GM12878 (cell line): ENCODE results near the gene FTO. TPM values are rescaled to one million over a fixed set of nuclear protein-coding genes. Genes with fewer than 3 reads are reported as not detected.

Experiments
- ATAC-seq: fragments of 200-7000 bp; cut with Tn5 transposase; 3 replicates; pipeline ENCODE4 v1.9.1; 2020; ENCODE audit warnings: mild to moderate bottlenecking, moderate library complexity
- BruUV-seq: library from RNA; stranded (reverse); fragments of 400-500 nt; replicated peaks from 2 replicates; lab custom pipeline; 2021; lab: Mats Ljungman, UMichigan
- CTCF ChIA-PET: fragments of 300-600 bp; sonication (Branson Sonifier 250); formaldehyde crosslinking; extraction: SDS; loops from one replicate; lab custom pipeline; 2021; ENCODE audit warnings: inconsistent platforms; lab: Yijun Ruan, JAX
- POLR2A ChIA-PET: fragments of 350-600 bp; formaldehyde crosslinking; extraction: SDS; loops from one replicate; lab custom pipeline; 2021; ENCODE audit warnings: inconsistent platforms; lab: Charles Lee
- RAD21 ChIA-PET: fragments of 300-600 bp; sonication (Branson Sonifier 250); formaldehyde crosslinking; loops from one replicate; lab custom pipeline; 2023; ENCODE audit warnings: antibody characterized with exemption; ENCODE audit not compliant: unreplicated experiment; lab: Charles Lee
- SMC1A ChIA-PET: fragments of 300-600 bp; sonication (Branson Sonifier 250); formaldehyde crosslinking; loops from one replicate; lab custom pipeline; 2023; ENCODE audit not compliant: unreplicated experiment, uncharacterized antibody; lab: Charles Lee
- DNase-seq: peaks from one replicate; pipeline ENCODE4 v3.0.0-alpha.2; 2011; ENCODE audit warnings: low read depth, low spot score
- FAIRE-seq: peaks from 3 replicates; lab custom pipeline; 2011; peaks lifted over from hg19 to GRCh38; lab: Jason Lieb, UNC
- H2AFZ ChIP-seq: 2 replicates; pipeline ENCODE4 v1.6.0; 2011; ENCODE audit warnings: low read depth, low read length, control low read depth; ENCODE audit not compliant: control insufficient read depth
- H3K27ac ChIP-seq: 2 replicates; pipeline ENCODE4 v1.5.1; 2011; ENCODE audit warnings: control low read depth; ENCODE audit not compliant: control insufficient read depth, insufficient read depth
- H3K27me3 ChIP-seq, 2 experiments: replicated peaks in 1 of 2; 2 replicates each; pipeline versions ENCODE4 v1.6.0 to v1.6.1; 2011; ENCODE audit warnings: low read length in 1 of 2; ENCODE audit not compliant: control insufficient read depth in 2 of 2, insufficient read depth in 2 of 2
- H3K36me3 ChIP-seq, 2 experiments: 2 replicates each; pipeline ENCODE4 v1.5.1; 2011; ENCODE audit warnings: low read length in 1 of 2; ENCODE audit not compliant: control insufficient read depth in 2 of 2, insufficient read depth in 2 of 2
- H3K4me1 ChIP-seq: 2 replicates; pipeline ENCODE4 v1.6.1; 2011; ENCODE audit warnings: mild to moderate bottlenecking, low read length, moderate library complexity, mixed read lengths; ENCODE audit not compliant: control insufficient read depth, insufficient read depth
- H3K4me2 ChIP-seq: 2 replicates; pipeline ENCODE4 v1.6.0; 2011; ENCODE audit warnings: control low read depth; ENCODE audit not compliant: control insufficient read depth, insufficient read depth
- H3K4me3 ChIP-seq: fragments of 200-600 bp; sonication (generic); 2 replicates; pipeline ENCODE4 v1.5.1; 2016
- H3K79me2 ChIP-seq: 2 replicates; pipeline ENCODE4 v1.6.0; 2011; ENCODE audit warnings: low read length; ENCODE audit not compliant: control insufficient read depth, insufficient read depth
- H3K9ac ChIP-seq: 2 replicates; pipeline ENCODE4 v1.8.0; 2011; ENCODE audit warnings: low read length, control low read depth, mixed read lengths; ENCODE audit not compliant: control insufficient read depth, insufficient read depth
- H3K9me3 ChIP-seq: replicated peaks from 3 replicates; pipeline ENCODE4 v1.5.1; 2011; ENCODE audit warnings: mild to moderate bottlenecking, low read length; ENCODE audit not compliant: control insufficient read depth, insufficient read depth
- H4K20me1 ChIP-seq: 2 replicates; pipeline ENCODE4 v1.6.0; 2011; ENCODE audit not compliant: control insufficient read depth, insufficient read depth
- BACH1 ChIP-seq: fragments of 450-650 bp; IDR thresholded peaks from 2 replicates; pipeline ENCODE4 v1.6.1; 2017; ENCODE audit warnings: mild to moderate bottlenecking, borderline replicate concordance
- CREB1 ChIP-seq: IDR thresholded peaks from 2 replicates; pipeline ENCODE4 v1.6.1; 2012; ENCODE audit warnings: low read depth, mild to moderate bottlenecking, inconsistent platforms
- ESRRA ChIP-seq: IDR thresholded peaks from 2 replicates; pipeline ENCODE4 v1.6.1; 2012; ENCODE audit warnings: mild to moderate bottlenecking, low read length, improper control_type of control experiment
- IRF4 ChIP-seq: IDR thresholded peaks from 2 replicates; pipeline ENCODE4 v1.6.1; 2011; ENCODE audit warnings: low read depth, low read length
- JUND ChIP-seq: IDR thresholded peaks from 2 replicates; pipeline ENCODE4 v1.6.1; 2012; ENCODE audit warnings: low read depth, mild to moderate bottlenecking, low read length, improper control_type of control experiment, moderate library complexity
- MAX ChIP-seq: IDR thresholded peaks from 2 replicates; pipeline ENCODE4 v1.6.1; 2012; ENCODE audit warnings: low read depth, low read length, improper control_type of control experiment
- MTA2 ChIP-seq: fragments of 450-650 bp; IDR thresholded peaks from 2 replicates; pipeline ENCODE4 v1.6.1; 2016; ENCODE audit warnings: low read depth, mild to moderate bottlenecking, moderate library complexity
- RBBP5 ChIP-seq: fragments of 200-600 bp; sonication (generic); conservative IDR thresholded peaks from 2 replicates; pipeline ENCODE4 v1.6.1; 2016
- SMAD1 ChIP-seq: fragments of 450-650 bp; IDR thresholded peaks from 2 replicates; pipeline ENCODE4 v1.6.1; 2018; ENCODE audit warnings: mild to moderate bottlenecking, low read depth; ENCODE audit not compliant: partially characterized antibody
- TCF12 ChIP-seq: IDR thresholded peaks from 2 replicates; pipeline ENCODE4 v1.6.1; 2011; ENCODE audit warnings: low read depth, mild to moderate bottlenecking, low read length
- TCF3 ChIP-seq: IDR thresholded peaks from 2 replicates; pipeline ENCODE4 v1.6.1; 2012; ENCODE audit warnings: low read depth, mild to moderate bottlenecking, low read length, borderline replicate concordance; ENCODE audit not compliant: insufficient read depth
- TCF7 ChIP-seq: IDR thresholded peaks from 2 replicates; pipeline ENCODE4 v1.6.1; 2014; ENCODE audit warnings: antibody characterized with exemption, borderline replicate concordance
- WRNIP1 ChIP-seq: IDR thresholded peaks from 2 replicates; pipeline ENCODE4 v1.6.1; 2011; ENCODE audit warnings: low read depth, low read length, improper control_type of control experiment, borderline replicate concordance
- YBX1 ChIP-seq: fragments of 450-650 bp; IDR thresholded peaks from 2 replicates; pipeline ENCODE4 v1.6.1; 2016; ENCODE audit warnings: antibody characterized with exemption
- YY1 ChIP-seq: IDR thresholded peaks from 2 replicates; pipeline ENCODE4 v1.6.1; 2011; ENCODE audit warnings: low read depth, mild to moderate bottlenecking, low read length
- ZBED1 ChIP-seq: IDR thresholded peaks from 2 replicates; pipeline ENCODE4 v1.6.1; 2016; ENCODE audit warnings: borderline replicate concordance
- ZNF274 ChIP-seq: IDR thresholded peaks from one replicate; pipeline ENCODE4 v1.8.0; 2011; ENCODE audit not compliant: insufficient read length, insufficient read depth
- ZNF622 ChIP-seq: fragments of 450-650 bp; IDR thresholded peaks from 2 replicates; pipeline ENCODE4 v1.6.1; 2017; ENCODE audit warnings: mild to moderate bottlenecking, inconsistent platforms
- ZZZ3 ChIP-seq: IDR thresholded peaks from 2 replicates; pipeline ENCODE4 v1.6.1; 2011; ENCODE audit warnings: low read depth; ENCODE audit not compliant: control insufficient read depth, insufficient read length
- WGBS: methylation state at CpG from one replicate; pipeline ENCODE4 v1.1.6; 2016; ENCODE audit warnings: low lambda C conversion rate; ENCODE audit not compliant: insufficient replicate concordance, insufficient coverage; ENCODE audit errors: missing lambda C conversion rate; 5-methylcytosine and 5-hydroxymethylcytosine counted together
- in situ Hi-C: fragments of 300-500 bp; cut with MboI; formaldehyde crosslinking; loops from 9 replicates; pipeline ENCODE4 v1.14.3; 2018; ENCODE audit warnings: mixed read lengths
- intact Hi-C: fragments of 100-400 bp; cut with micrococcal nuclease; formaldehyde crosslinking; loops from one replicate; pipeline ENCODE4 v1.14.2; 2022; ENCODE audit not compliant: unreplicated experiment
- polyA plus RNA-seq, 11 experiments: library from polyadenylated mRNA; depleted of rRNA in 4 of 11; unstranded in 6 of 11; stranded (reverse) in 5 of 11; fragments of >200 nt; fragmentation: Nextera tagmentation in 4 of 11; fragmentation: Illumina TruSeq in 1 of 11; extraction: Ambion mirVana in 4 of 11; extraction: Trizol in 1 of 11; gene quantifications; 1 replicate in 1 of 11; 2 replicates in 10 of 11; pipeline versions ENCODE4 v1.2.1 to v1.2.3, GENCODE V29; 2011 to 2016; ENCODE audit warnings: inconsistent platforms in 2 of 11, missing spikeins in 2 of 11, low read depth in 1 of 11
- total RNA-seq, 4 experiments: library from RNA; depleted of rRNA in 3 of 4; stranded (reverse); fragments of >200 nt in 3 of 4; fragmentation: Illumina TruSeq in 1 of 4; extraction: Trizol in 1 of 4; gene quantifications; 2 replicates each; pipeline versions ENCODE4 v1.2.1 to v1.2.3, GENCODE V29; 2013 to 2021

Gene FTO
- total and polyA plus RNA-seq, 10 of the 15 experiments (the other 5 are each of a cell fraction or from before 2014, with no cell fraction given), result 20.1 to 55.0 (median 47.0) TPM

GRCh38 chr16:53836680-53837079, 132.7 kb downstream of the FTO start:
- H3K9ac ChIP-seq, result no peak overlapping the region
- H3K79me2 ChIP-seq, result no peaks in the 10 kb centered on the region
- H3K4me1 ChIP-seq, result peaks cover 4% of the 10 kb centered on the region
- H3K4me3 ChIP-seq, result no peak overlapping the region
- in situ Hi-C loops (no loop called here), intact Hi-C loops (no loop called here)
- ChIA-PET RAD21 (no interaction called here), SMC1A (interaction anchor here (0.6 to 1.2 kb wide), 4 partner anchors 10 to 1185 kb away, joined by 3 to 6 read pairs (median 3); no protein-coding TSS in a partner anchor), POLR2A (no interaction called here), CTCF (interaction anchor here (0.9 to 1.9 kb wide), 3 partner anchors 94 to 1117 kb away, joined by 3 to 6 read pairs (median 3); no protein-coding TSS in a partner anchor)
- FAIRE-seq, result no peak
- DNase-seq, result no peak
- no peaks in the 10 kb centered on the region for H3K27me3 ChIP-seq
- H3K4me2 ChIP-seq, result no peak overlapping the region
- BruUV-seq, result no TSS peak
- no peak overlapping the region for H3K27ac ChIP-seq
- H3K9me3 ChIP-seq, result no peaks in the 10 kb centered on the region
- H4K20me1 ChIP-seq, result no peaks in the 10 kb centered on the region
- 81% methylated on average over 3 of the region's 3 CpGs for WGBS
- TF ChIP-seq YBX1 (no peak), TCF7 (no peak), TCF12 (no peak), SMAD1 (no peak), ZNF274 (no peak), ZZZ3 (no peak), MTA2 (no peak), ZBED1 (no peak), ESRRA (no peak)
- no peak overlapping the region for H2AFZ ChIP-seq
- no peaks in the 10 kb centered on the region for H3K36me3 ChIP-seq
- ATAC-seq, result no peak

DNA sequence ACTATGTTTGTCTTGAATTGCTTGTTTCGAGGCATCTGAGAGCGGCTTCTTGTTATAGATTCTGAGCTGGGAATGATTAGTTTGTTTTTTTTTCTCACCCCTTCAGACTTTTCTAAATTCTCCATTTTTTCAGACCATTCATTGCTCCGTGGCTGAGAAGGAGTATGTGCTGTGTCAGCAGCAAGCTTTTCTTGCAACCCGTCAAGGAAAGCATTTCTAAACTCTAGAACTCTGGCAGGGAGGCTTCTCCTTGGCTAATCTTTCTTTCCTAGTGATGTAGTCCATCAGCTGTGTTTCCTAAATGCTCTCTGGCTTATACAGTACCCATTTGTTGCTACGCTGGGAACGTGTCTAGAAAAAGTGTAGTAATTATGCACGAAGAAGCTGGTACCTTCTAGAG, 133.5 kb downstream of the FTO start:
- Histone ChIP-seq H4K20me1 (no peaks in the 10 kb centered on the region), H3K4me1 (peaks cover 4% of the 10 kb centered on the region), H3K9ac (no peak overlapping the region), H3K27ac (no peak overlapping the region), H3K36me3 (no peaks in the 10 kb centered on the region), H3K4me2 (no peak overlapping the region), H3K27me3 (no peaks in the 10 kb centered on the region), H3K79me2 (no peaks in the 10 kb centered on the region), H3K4me3 (no peak overlapping the region), H2AFZ (no peak overlapping the region), H3K9me3 (no peaks in the 10 kb centered on the region)
- TF ChIP-seq BACH1 (no peak), CREB1 (no peak), IRF4 (no peak), MAX (no peak), YY1 (no peak), WRNIP1 (no peak), RBBP5 (no peak), JUND (no peak), TCF3 (no peak), ZNF622 (no peak)
- ATAC-seq (no peak), DNase-seq (no peak), FAIRE-seq (no peak)
- POLR2A ChIA-PET, result no interaction called here
- SMC1A ChIA-PET, result no interaction called here
- intact Hi-C loops (no loop called here), in situ Hi-C loops (no loop called here)
- CTCF ChIA-PET, result interaction anchor here (0.9 to 1.9 kb wide), 2 partner anchors 94 to 1116 kb away, joined by 3 to 6 read pairs; no protein-coding TSS in a partner anchor
- no TSS peak for BruUV-seq
- RAD21 ChIA-PET, result no interaction called here
- WGBS, result 97% methylated on average over 7 of the region's 7 CpGs
